Renal cortical epithelial cell (primary cell): Measurements from ENCODE around the gene PLEKHA6. TPM values are rescaled to one million over a fixed set of nuclear protein-coding genes. Genes with fewer than 3 reads are reported as not detected.
"Not testable (repeated sequence)": the region's sequence is repeated elsewhere in the genome, so short reads cannot be mapped to it uniquely, and the experiment has no call there.

Source experiments
- DNase-seq: peaks from one replicate; pipeline ENCODE4 v3.0.0-alpha.2; 2011; ENCODE audit warnings: low read depth
- total RNA-seq: library from RNA; depleted of rRNA; stranded (reverse); fragments of >200 nt; gene quantifications from 2 replicates; pipeline ENCODE4 v1.2.3, GENCODE V29; 2014

The PLEKHA6 gene
- total RNA-seq, 1 donor from 2014 or later, result 26.8 TPM

- no peak for DNase-seq
These were observed 24.2 kb downstream of the PLEKHA6 start for GRCh38 chr1:204335533-204335932.

GRCh38 chr1:204335085-204335484 is 24.6 kb downstream of the PLEKHA6 start:
- no peak for DNase-seq

GRCh38 chr1:204334455-204334854 is 25.3 kb downstream of the PLEKHA6 start:
- DNase-seq, result no peak

GRCh38 chr1:204333427-204333826 is 26.3 kb downstream of the PLEKHA6 start:
- no peak for DNase-seq

- peak; percentile 52 for DNase-seq
These were observed 27.8 kb downstream of the PLEKHA6 start for GRCh38 chr1:204331847-204332487.

- no peak for DNase-seq
These were observed 28.5 kb downstream of the PLEKHA6 start for GRCh38 chr1:204331275-204331674.

- not testable (repeated sequence) for DNase-seq
These were observed 31.9 kb downstream of the PLEKHA6 start for GRCh38 chr1:204327870-204328269.

- no peak for DNase-seq
These were observed 32.4 kb downstream of the PLEKHA6 start for GRCh38 chr1:204327359-204327758.

- peak; percentile 44 for DNase-seq
These were observed 32.9 kb downstream of the PLEKHA6 start for GRCh38 chr1:204326771-204327300.

- no peak for DNase-seq
These were observed 33.8 kb downstream of the PLEKHA6 start for GRCh38 chr1:204325944-204326343.

- DNase-seq, result peak; percentile 94
These were observed 35.8 kb downstream of the PLEKHA6 start for GRCh38 chr1:204323887-204324286.

- DNase-seq, result no peak
These were observed 37.3 kb downstream of the PLEKHA6 start for GRCh38 chr1:204322339-204322868.

GRCh38 chr1:204321665-204322064 is 38.1 kb downstream of the PLEKHA6 start:
- no peak for DNase-seq

GRCh38 chr1:204321051-204321450 is 38.7 kb downstream of the PLEKHA6 start:
- no peak for DNase-seq

GRCh38 chr1:204320382-204320804 is 39.3 kb downstream of the PLEKHA6 start:
- peak; percentile 83 for DNase-seq

- peak; percentile 93 for DNase-seq
These were observed 40.3 kb downstream of the PLEKHA6 start for GRCh38 chr1:204319462-204319861.

- no peak for DNase-seq
These were observed 40.7 kb downstream of the PLEKHA6 start for GRCh38 chr1:204319027-204319426.

GRCh38 chr1:204318324-204318723 is 41.4 kb downstream of the PLEKHA6 start:
- DNase-seq, result no peak

- DNase-seq, result no peak
These were observed 42.6 kb downstream of the PLEKHA6 start for GRCh38 chr1:204317170-204317569.

GRCh38 chr1:204316164-204316563 is 43.6 kb downstream of the PLEKHA6 start:
- DNase-seq, result no peak

- peak; percentile 44 for DNase-seq
These were observed 44.7 kb downstream of the PLEKHA6 start for GRCh38 chr1:204314893-204315658.

- DNase-seq, result no peak
These were observed 45.4 kb downstream of the PLEKHA6 start for GRCh38 chr1:204314171-204314892.
